Measurements from ENCODE around the gene DKKL1.
"Not testable (repeated sequence)": the region's sequence is repeated elsewhere in the genome, so short reads cannot be mapped to it uniquely, and the experiment has no call there.

The DKKL1 gene

DNA sequence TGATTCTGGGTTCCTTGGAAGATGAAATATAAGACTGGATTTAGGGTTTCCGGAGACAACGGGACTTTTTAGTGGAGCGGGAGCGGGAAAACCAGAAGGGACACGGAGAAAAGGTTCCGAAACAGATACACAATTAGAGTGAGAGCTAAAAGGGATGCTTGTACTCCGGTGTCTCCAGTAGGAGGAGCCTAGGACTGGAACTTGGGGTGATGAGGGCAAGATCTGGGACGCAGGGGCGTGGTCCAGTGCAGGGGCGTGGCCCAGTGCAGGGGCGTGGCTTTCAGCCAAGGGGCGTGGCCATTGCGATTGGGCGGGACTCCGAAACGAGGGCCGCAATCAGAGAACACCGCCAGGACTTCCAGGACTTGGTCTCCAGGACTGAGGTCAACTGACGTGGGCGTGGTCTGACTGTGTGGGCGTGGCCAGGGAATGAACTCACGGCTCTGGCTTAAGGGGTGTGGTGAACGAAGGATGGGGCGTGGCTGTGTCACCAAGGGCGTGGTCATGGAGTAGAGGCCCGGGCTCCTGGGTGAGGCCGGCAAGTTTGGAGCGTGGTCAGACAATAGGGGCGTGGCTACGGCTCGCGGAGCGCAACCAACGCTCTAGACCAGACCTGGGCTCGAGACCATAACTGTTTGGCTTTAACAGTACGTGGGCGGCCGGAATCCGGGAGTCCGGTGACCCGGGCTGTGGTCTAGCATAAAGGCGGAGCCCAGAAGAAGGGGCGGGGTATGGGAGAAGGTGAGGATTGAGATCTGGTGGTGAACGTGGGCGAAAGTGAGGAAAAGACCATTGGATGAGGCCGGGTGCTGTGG, at the start of gene DKKL1:
DKKL1 (plus strand) TSS at position 610 of the 815 bp plus-strand sequence; CDS start at position 732, 122 bp downstream.
- DNase-seq (ENCODE audit: low read depth): peak; percentile 47

DNA sequence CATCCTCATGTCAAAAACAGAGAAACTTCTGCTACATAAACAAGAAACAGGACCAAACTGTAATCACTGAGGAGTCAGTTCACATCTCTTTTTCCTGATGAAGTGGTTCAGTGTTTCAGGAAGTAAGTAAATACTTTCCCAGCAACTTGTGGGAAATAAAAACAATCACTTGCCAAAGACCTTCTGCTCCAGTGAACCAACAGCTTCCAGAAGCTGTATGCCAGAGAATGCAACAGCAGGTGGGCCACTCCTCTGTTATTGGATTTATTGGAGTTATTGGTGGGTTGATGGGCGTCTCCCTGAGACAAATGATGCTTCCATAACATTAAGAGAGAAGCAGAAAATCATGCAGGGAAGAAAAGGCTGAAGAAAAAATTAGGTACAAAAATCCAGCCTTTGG, 48.6 kb upstream of the DKKL1 start:
- no peak for DNase-seq (ENCODE audit: low read depth)

DNA sequence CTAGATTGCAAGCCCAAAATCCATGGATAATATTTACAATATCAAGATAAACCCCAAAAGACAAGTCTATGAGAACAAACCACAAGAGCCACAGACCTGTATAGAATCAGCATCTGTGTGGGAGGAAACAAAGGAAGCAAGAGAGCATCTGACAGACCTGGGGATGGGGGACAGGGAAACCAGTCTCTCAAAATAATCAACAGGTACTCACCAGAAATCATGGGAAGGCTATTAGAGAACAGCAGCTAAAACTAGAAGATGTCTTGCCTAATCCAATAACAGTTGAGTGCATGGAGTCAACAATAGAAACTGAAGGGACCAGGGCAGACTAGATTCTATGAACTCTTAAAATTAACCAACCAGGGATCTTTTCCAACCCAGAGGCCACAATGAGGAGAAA, 47.4 kb upstream of the DKKL1 start:
- no peak for DNase-seq (ENCODE audit: low read depth)

DNA sequence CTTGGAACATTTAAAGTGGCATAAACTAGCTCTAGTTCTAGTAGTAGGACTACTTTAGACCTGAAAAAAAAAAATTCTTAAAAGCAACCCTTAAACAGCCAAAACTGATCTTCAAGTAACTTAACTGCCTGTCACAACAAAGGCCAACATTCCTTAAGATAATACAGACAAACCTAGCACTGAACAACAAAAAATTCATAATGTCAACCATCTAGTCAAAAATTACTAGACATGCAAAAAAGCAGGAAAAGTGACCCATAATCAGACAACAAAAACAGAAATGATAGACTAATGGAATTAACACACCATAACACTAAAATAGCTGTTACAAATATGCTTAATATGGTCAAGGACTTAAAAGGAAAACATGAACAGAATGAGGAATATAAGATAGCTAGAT, 45.4 kb upstream of the DKKL1 start:
- no peak for DNase-seq (ENCODE audit: low read depth)

DNA sequence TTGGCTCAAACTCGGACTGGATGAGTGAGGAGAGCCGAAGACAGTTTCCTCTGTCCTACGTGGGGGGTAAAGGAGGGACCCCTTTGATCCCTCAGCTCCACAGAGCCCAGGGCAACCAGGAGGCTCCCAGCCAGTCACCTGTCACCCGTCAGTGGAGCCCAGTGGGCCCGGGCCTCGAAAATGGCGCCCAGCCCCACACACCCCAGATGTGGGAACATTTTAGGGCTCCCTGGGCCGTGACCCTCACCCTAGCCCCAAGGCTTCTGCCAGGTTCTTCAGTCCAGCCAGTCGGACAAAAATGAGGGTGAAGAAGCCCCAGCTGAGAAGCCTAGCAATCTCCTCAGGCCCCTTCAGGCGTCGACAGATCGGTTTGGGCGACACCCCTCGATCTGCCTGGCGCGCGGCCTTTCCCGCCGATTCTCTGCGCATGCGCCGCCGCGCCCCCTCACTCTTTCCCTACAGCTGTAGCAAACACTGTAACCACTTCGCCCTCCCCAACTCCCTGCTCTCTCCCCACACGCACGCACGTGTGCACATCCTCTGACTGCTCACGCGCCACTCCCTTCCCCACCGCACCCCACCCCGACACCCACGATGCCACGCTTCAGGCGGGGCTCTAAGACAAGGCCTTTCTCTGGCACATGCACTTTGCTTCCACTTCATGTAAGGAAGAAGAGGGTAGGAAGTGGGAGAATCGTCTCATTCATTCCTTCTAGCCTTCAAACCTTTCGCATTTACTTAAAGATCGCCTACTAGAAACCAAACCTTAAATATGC, 38.7 kb upstream of the DKKL1 start, which contains the start of gene SLC6A16:
SLC6A16 (minus strand) TSS at position 391 of the 776 bp plus-strand sequence. CDS start 13,844 bp downstream, outside the sequence.
- DNase-seq (ENCODE audit: low read depth): no peak

DNA sequence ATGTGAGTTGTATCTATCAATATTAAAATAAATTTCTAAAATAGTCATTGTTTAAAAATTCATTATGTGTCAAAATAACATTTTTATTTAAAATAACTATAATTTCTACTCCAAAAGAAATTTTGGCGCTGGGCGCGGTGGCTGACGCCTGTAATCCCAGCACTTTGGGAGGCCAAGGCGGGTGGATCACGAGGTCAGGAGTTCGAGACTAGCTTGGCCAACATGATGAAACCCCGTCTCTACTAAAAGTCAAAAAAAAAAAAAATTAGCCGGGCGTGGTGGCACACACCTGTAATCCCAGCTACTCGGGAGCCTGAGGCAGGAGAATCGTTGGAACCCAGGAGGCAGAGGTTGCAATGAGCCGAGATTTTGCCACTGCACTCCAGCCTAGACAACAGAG, 37.9 kb upstream of the DKKL1 start:
- DNase-seq (ENCODE audit: low read depth): not testable (repeated sequence)

DNA sequence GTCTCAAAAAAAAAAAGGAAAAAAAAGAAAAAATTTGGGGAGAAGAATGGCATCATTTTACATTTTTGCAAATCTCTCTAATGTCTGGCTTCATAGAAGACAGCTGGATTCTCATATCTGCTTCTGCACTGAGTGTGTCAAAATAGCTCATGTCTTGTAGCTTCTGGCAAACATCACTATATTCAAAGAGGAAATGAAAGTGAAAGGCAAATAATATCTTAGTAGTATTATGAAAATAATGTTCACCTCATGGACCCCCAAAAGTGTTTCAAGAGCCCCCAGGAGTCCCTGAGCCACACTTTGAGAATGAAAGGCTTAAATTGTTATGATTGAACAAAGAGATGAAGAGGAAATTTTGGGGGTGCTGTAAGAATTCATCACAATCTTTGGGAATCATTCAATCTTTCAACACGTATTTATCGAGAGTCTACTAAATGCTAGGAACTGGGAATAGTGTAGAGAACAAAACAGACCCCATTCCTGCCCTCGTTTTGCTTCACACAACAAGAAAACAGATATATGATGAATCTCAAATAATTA, 37.4 kb upstream of the DKKL1 start:
- DNase-seq (ENCODE audit: low read depth): no peak

DNA sequence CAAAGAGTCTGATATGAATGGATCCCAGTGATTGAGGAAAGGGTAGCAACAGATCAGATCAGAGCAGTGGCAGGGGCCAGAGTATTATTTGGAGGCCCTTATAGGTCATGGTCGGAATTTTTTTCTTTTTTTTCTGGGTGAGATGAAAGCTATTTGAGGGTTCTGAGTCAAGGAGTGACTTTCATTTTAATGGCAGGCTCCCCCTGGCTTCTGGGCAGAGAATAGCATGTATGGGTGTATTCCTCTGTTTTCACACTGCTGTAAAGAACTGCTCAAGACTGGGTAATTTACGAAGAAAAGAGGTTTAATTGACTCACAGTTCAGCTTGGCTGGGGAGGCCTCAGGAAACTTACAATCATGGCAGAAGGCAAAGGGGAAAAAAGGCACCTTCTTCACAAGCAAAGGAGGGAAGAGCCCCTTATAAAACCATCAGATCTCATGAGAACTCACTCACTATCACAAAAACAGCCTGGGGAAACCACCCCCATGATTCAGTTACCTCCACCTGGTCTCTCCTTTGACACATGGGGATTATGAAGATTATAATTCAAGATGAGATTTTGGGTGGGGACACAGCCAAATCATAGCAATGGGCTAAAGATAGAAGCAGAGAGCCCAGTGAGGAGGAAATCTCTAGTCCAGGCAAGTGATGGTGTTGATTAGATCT, 35.7 kb upstream of the DKKL1 start:
- no peak for DNase-seq (ENCODE audit: low read depth)

DNA sequence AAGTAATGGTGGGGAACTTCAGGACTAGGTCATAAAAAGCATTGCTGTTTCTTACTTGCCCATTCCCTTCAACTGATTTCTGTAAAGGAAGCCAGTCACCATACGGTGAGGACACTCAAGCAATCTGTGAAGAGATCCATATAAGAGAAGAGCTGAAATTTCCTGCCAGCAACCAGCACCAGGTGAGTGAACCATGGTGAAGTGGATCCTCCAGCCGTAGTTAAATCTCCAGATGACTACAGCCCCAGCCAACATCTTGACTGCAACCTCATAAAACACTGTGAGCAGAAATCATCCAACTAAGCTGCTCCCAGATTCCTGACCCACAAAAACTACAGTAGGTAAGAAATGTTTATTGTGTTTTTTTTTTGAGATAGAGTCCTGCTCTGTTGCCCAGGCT, 34.9 kb upstream of the DKKL1 start:
- no peak for DNase-seq (ENCODE audit: low read depth)

DNA sequence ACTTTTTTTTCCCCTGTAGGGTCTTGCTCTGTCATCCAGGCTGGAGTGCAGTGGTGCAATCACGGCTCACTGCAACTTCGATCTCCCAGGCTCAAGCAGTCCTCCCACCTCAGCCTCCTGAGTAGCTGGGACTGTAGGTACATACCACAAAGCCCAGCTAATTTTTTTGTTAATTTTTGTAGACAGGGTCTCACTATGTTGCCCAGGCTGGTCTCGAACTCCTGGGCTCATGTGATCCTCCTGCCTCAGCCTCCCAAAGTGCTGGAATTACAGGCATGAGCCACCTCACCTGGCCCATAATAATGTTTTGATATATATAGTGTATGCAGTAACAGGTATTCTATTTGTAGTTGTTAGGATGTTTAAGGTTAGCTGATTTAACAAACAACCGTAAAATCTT, 32.5 kb upstream of the DKKL1 start:
- not testable (repeated sequence) for DNase-seq (ENCODE audit: low read depth)

DNA sequence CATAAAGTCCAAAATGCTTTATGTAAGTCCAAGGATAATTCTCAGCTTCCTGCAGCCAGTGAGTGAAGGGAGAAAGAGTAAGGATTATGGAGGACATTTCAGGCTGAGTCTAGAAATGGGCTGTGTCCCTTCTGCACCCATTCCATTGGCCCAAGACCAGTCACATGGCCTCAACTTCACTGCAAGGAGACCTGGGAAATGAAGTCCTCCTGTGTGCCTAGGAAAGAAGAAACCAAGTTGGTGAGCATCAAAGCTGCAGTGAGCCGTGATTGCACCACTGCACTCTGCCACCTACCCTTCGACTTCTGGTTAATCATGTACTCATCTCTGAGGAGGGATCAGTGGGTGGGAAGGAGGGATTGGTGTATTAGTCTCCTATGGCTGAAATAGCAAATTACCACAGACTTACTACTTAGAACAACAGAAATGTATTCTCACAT, 32.0 kb upstream of the DKKL1 start:
- DNase-seq (ENCODE audit: low read depth): peak; percentile 30

DNA sequence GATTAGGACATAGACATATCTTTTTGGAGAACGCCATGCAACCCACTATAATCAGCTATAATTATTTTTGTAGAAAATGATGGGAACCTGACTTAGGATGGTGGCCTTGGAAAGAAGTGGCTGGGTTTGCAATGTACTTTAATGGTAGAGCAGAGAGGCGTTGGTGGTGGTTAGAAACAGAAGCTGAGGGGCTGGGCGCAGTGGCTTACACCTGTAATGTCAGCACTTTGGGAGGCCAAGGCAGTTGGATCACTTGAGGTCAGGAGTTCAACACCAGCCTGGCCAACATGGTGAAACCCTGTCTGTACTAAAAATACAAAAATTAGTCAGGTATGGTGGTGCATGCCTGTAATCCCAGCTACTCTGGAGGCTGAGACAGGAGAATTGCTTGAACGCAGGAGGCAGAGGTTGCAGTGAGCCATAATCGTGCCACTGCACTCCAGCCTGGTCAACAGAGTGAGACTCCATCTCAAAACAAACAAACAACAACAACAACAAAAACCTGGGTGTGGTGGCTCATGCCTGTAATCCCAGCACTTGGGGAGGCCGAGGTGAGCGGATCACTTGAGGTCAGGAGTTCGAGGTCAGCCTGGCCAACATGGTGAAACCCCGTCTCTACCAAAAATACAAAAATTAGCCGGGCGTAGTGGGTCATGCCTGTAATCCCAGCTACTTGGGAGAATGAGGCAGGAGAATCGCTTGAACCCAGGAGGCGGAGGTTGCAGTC, 30.8 kb upstream of the DKKL1 start:
- DNase-seq (ENCODE audit: low read depth): not testable (repeated sequence)

DNA sequence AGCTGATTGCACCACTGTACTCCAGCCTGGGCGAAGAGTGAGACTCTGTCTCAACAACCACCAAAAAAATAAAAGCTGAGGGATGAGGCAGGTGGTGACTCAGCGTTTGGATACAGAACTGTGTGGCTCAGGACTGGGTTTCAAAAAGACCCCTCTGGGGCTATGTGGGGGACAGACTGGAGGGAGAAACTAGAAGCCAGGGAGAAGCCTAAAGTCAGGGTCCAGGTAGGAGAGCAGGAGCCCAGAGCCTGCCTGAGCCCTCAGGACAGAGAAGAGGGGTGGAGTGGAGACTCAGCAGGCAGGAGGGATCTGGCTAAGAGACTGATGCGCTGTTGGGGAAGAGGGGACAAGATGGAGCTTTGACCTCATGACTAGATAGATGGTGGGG, 30.3 kb upstream of the DKKL1 start:
- no peak for DNase-seq (ENCODE audit: low read depth)

DNA sequence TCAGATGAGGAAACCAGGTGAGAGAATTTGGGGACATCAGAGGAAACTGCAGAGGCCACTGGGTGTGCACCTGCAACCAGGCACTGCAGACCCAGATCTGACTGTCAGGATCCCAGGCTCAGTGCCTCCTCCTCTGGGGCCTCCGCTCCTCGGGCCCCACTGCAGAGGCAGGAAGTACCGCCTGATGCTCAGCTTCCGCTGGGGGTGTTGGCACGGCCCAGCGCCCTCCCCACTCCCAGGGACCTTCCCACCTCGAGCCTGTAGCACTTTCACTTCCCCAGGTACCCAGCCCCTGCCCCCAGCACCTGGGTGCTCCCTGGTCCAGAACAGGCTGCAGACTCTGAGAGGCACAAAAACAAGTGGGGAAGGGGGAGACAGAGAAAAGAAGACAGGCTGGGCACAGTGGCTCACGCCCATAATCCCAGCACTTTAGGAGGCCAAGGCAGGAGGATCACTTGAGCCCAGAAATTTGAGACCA, 29.8 kb upstream of the DKKL1 start:
- peak; percentile 51 for DNase-seq (ENCODE audit: low read depth)

DNA sequence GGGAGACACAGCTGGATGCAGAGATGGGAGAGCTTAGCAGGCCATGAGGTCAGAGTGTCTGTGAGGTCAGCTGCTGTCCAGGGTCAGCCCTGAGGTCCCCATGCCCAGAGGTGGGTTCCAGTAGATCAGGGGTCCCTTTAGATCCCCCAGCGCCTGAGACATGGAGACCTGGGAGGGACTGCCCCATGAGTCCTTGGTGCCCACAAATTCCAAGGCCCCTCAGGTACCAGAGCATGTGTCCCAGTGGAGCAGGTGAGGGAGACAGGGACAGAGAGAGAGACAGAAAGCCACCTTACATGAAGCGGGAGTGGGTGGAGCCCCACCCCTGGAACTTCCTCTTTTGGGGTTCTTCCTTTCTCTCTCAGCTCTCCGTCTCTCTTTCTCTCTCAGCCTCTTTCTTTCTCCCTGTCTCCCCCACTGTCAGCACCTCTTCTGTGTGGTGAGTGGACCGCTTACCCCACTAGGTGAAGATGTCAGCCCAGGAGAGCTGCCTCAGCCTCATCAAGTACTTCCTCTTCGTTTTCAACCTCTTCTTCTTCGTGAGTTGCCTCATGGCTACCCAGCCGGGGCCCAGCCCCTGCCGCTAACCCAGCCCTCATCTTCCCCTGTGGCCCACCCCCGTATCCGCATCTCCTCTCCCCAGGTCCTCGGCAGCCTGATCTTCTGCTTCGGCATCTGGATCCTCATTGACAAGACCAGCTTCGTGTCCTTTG, 28.4 kb upstream of the DKKL1 start, which contains the start of gene CD37:
CD37 (plus strand) TSS at position 336 of the 713 bp plus-strand sequence; CDS start at position 471, 135 bp downstream.
- DNase-seq (ENCODE audit: low read depth): peak; percentile 30

DNA sequence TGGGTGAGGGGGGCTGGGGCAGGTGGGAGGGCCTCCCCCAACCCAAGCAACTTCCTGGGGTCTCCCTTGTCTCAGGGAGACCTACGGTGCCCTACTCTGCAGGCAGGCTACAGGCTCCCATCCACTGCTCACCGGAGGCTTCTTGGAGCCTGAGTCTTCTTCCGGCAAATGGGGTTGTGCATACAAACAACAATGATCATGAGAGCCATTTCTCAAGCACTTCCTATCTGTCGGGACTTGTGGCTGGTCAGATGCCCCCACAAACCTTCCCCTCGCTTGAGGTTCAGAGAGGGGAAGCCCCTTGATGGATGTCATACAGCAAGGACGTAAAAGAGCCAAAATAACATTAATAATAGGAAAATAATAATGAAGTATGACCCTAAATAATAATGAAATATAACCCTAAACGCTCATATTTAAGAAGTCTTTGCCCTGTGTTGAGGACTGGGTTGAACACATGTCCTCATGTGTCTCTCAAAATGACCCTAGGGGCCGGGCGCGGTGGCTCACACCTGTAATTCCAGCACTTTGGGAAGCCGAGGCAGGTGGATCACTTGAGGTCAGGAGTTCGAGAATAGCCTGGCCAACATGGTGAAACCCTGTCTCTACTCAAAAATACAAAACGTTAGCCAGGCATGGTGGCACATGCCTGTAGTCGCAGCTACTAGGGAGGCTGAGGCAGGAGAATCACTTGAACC, 27.7 kb upstream of the DKKL1 start:
- DNase-seq (ENCODE audit: low read depth): no peak

DNA sequence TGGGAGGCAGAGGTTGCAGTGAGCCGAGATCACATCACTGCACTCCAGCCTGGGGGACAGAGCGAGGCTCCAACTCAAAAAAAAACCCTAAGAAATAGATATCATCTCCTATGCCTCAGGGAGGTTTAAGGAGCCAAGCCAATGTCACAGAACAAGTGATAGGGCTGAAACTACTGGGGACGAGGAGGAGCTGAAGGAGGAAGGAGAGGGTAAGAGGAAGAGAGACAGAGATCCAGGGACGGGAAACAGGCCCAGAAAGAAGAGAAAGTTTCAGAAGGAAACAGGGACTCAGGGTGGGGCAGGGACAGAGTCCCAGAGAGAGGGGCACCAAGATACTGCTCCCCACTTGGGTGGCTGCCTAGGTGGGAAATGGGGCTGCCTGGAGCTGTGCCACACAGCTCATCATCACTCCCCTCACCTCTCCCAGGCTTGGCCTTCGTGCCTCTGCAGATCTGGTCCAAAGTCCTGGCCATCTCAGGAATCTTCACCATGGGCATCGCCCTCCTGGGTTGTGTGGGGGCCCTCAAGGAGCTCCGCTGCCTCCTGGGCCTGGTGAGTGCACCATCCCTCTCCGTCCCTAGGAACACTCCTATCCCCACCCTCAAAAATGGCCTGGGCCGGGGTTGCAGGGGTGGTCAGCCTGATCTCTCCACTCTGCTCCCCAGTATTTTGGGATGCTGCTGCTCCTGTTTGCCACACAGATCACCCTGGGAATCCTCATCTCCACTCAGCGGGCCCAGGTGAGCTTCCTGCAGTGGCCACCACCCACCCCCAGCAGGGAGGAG, 27.0 kb upstream of the DKKL1 start:
- DNase-seq (ENCODE audit: low read depth): no peak

DNA sequence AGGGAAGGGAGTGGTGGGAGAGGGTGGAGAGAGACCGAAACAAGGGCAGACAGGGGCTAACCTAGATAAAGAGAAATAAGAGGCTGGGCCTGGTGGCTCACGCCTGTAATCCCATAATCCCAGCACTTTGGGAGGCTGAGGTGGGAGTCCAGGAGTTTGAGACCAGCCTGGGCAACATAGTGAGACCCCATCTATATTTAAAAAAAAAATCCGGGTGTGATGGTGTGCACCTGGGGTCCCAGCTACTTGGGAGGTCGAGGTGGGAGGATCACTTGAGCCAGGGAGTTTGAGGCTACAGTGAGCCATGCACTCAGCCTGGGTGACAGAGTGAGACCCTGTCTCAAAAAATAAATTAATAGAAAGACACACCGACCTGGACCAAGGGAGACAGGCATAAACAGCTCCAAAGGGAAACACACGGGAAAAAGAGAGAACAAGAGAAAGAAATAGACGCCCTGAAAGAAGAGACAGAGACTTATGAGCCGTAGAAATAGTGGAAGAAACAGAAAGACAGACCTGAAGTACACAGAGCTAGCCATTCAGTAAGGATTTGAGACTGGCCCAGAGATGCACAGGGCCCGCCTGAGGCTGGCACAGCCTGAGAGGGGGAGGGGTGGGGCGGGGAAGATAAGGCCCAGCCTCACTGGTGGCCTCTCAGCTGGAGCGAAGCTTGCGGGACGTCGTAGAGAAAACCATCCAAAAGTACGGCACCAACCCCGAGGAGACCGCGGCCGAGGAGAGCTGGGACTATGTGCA, 26.2 kb upstream of the DKKL1 start:
- no peak for DNase-seq (ENCODE audit: low read depth)

Measured in activated T-helper 9 cell treated with anti-CD3 and anti-CD28 coated beads, Interleukin-2, amount 50 U/mL, for 16 hours (primary cell).